PC-3 (cell line): ENCODE data around the gene SPAG6.

Experiments used
- CTCF ChIP-seq: fragments of 300-600 bp; sonication (generic); conservative IDR thresholded peaks from 2 replicates; pipeline ENCODE4 v1.5.1; 2017; ENCODE audit warnings: antibody characterized with exemption, low read depth, mild to moderate bottlenecking, low read length
- EZH2 ChIP-seq: fragments of 300-600 bp; sonication (generic); IDR thresholded peaks from one replicate; pipeline ENCODE4 v1.6.1; 2017; ENCODE audit warnings: antibody characterized with exemption, mild to moderate bottlenecking, low read length; ENCODE audit not compliant: unreplicated experiment
- EZH2phosphoT487 ChIP-seq: fragments of 300-600 bp; sonication (generic); IDR thresholded peaks from 2 replicates; pipeline ENCODE4 v1.6.1; 2018; ENCODE audit warnings: mild to moderate bottlenecking, antibody characterized with exemption, low read length, borderline replicate concordance

- no peak for TF ChIP-seq CTCF
- no peak for TF ChIP-seq EZH2
- TF ChIP-seq EZH2phosphoT487, result no peak
Observed at GRCh38 chr10:22414146-22414545, 68.8 kb downstream of the SPAG6 start.
